ENCODE results near the gene INTS4. TPM values are rescaled to one million over a fixed set of nuclear protein-coding genes. Genes with fewer than 3 reads are reported as not detected.

The INTS4 gene
- total and polyA plus RNA-seq, 2 of the 8 experiments (the other 6 are each of a cell fraction or from before 2014, with no cell fraction given): 27.0 to 31.3 TPM

- Histone ChIP-seq H4K8ac (ENCODE audit: extremely low read depth, insufficient read depth, low read length) (no peak overlapping the region), H3K4ac (replicated peaks; ENCODE audit: insufficient read length, low read depth, low read length) (no peak overlapping the region), H3K23ac (ENCODE audit: insufficient read length) (no peak overlapping the region), H3K56ac (replicated peaks; ENCODE audit: insufficient read length, low read depth, low read length) (no peak overlapping the region), H3K27ac (ENCODE audit: low read depth, low read length) (no peak overlapping the region), H2BK15ac (ENCODE audit: low read length) (no peak overlapping the region), H2BK120ac (replicated peaks; ENCODE audit: low read depth, low read length) (no peak overlapping the region), H3K23me2 (ENCODE audit: low read depth, low read length) (no peaks in the 10 kb centered on the region), H2BK20ac (ENCODE audit: low read length) (no peak overlapping the region), H2BK12ac (ENCODE audit: low read depth, low read length) (no peak overlapping the region), H4K5ac (ENCODE audit: insufficient read length, low read depth, low read length) (no peak overlapping the region), H2AFZ (ENCODE audit: low read length) (no peak overlapping the region), H3K4me1 (replicated peaks in 1 of 4; ENCODE audit: control insufficient read depth in 3 of 4, insufficient read depth in 4 of 4, low read length in 3 of 4) (no peaks in the 10 kb centered on the region), H4K91ac (replicated peaks; ENCODE audit: insufficient read length, low read length) (no peak overlapping the region), H3K9ac (replicated peaks in 1 of 4; ENCODE audit: extremely low read depth in 1 of 4, low read depth in 3 of 4, low read length in 3 of 4) (no peak overlapping the region), H3K4me2 (ENCODE audit: insufficient read depth in 1 of 2, low read depth in 2 of 2, low read length in 2 of 2) (no peak overlapping the region), H3K36me3 (ENCODE audit: control insufficient read depth in 2 of 4, insufficient read depth in 4 of 4, low read length in 3 of 4) (peaks cover 0 to 24% (median 5%) of the 10 kb centered on the region in 4 experiments; a peak in 5 of 8 replicates), H3K79me1 (ENCODE audit: low read depth, low read length) (no peaks in the 10 kb centered on the region), H4K20me1 (replicated peaks in 1 of 2; ENCODE audit: control insufficient read depth in 1 of 2, insufficient read depth in 2 of 2, low read length in 2 of 2) (no peaks in the 10 kb centered on the region), H3K14ac (ENCODE audit: insufficient read length) (no peak overlapping the region), H3K79me2 (ENCODE audit: control insufficient read depth in 1 of 2, insufficient read depth in 2 of 2, low read length in 2 of 2) (no peaks in the 10 kb centered on the region), H3K27me3 (replicated peaks in 1 of 4; ENCODE audit: control insufficient read depth in 3 of 4, extremely low read depth in 1 of 4, insufficient read depth in 3 of 4, low read length in 3 of 4) (no peaks in the 10 kb centered on the region), H3K4me3 (ENCODE audit: extremely low read depth in 1 of 4, insufficient read depth in 2 of 4, low read depth in 3 of 4, low read length in 4 of 4) (no peak overlapping the region), H2AK5ac (ENCODE audit: low read depth, low read length) (no peak overlapping the region), H2BK5ac (ENCODE audit: low read depth, low read length) (no peak overlapping the region), H3K18ac (ENCODE audit: extremely low read depth, low read length) (no peak overlapping the region), H3K9me3 (ENCODE audit: insufficient read depth in 2 of 2, low read depth in 1 of 2, low read length in 1 of 2) (peaks cover 23 to 25% of the 10 kb centered on the region in 2 experiments)
- WGBS, 2 experiments (ENCODE audit: extremely low coverage in 1 of 2, insufficient coverage in 1 of 2, insufficient read length in 1 of 2, insufficient replicate concordance in 2 of 2, low coverage in 1 of 2, low lambda C conversion rate in 2 of 2, missing lambda C conversion rate in 1 of 2): 83% methylated on average over 1 of the region's 1 CpG; no CpG with 5 or more reads in 1 of the 2 experiments
- FAIRE-seq (no peak), DNase-seq (ENCODE audit: low read depth in 1 of 2, low spot score in 2 of 2) (no peak)
- ChIA-PET POLR2A (ENCODE audit: partially characterized antibody) (no interaction called here), CTCF (ENCODE audit: partially characterized antibody) (no interaction called here)
- TF ChIP-seq SP4 (IDR thresholded peaks at IDR 0.05; ENCODE audit: low read length) (no peak), RAD21 (IDR thresholded peaks at IDR 0.05 in 1 of 2, conservative IDR thresholded peaks at IDR 0.05 in 1 of 2; ENCODE audit: low read depth in 2 of 2, low read length in 2 of 2) (no peak), HDAC6 (IDR thresholded peaks at IDR 0.05; ENCODE audit: low read depth, low read length) (no peak), CEBPB (IDR thresholded peaks at IDR 0.05; ENCODE audit: low read depth, low read length) (no peak), CBX5 (IDR thresholded peaks at IDR 0.05; ENCODE audit: low read depth, low read length) (no peak), ASH2L (IDR thresholded peaks at IDR 0.05; ENCODE audit: low read length) (no peak), RXRA (IDR thresholded peaks at IDR 0.05; ENCODE audit: insufficient read depth, low read depth, low read length) (no peak), EP300 (IDR thresholded peaks at IDR 0.05; ENCODE audit: borderline replicate concordance in 1 of 2, low read depth in 2 of 2, low read length in 2 of 2) (no peak), SIN3A (conservative IDR thresholded peaks at IDR 0.05 in 1 of 2, IDR thresholded peaks at IDR 0.05 in 1 of 2; ENCODE audit: low read depth in 1 of 2, low read length in 2 of 2) (no peak), SUZ12 (IDR thresholded peaks at IDR 0.05; ENCODE audit: low read length) (no peak), BCL11A (IDR thresholded peaks at IDR 0.05; ENCODE audit: low read depth in 2 of 2, low read length in 2 of 2) (no peak), NANOG (IDR thresholded peaks at IDR 0.05; ENCODE audit: insufficient read depth, low read depth, low read length, poor library complexity, severe bottlenecking) (no peak), POU5F1 (IDR thresholded peaks at IDR 0.05; ENCODE audit: low read depth, low read length) (no peak), BACH1 (IDR thresholded peaks at IDR 0.05; ENCODE audit: low read length) (no peak), BRCA1 (IDR thresholded peaks at IDR 0.05; ENCODE audit: low read depth, low read length) (no peak)
These were observed 143.0 kb downstream of the INTS4 start for GRCh38 chr11:77851503-77851902.
